NCI-H1694 (cell line): Measurements from ENCODE around the gene VILL.
"Not testable (repeated sequence)": the region's sequence is repeated elsewhere in the genome, so short reads cannot be mapped to it uniquely, and the experiment has no call there.

ENCODE experiments used
- DNase-seq: peaks from one replicate; lab custom pipeline; 2025; lab: John Stamatoyannopoulos, UW

VILL gene

GRCh38 chr3:38017445-38018295, 27.1 kb downstream of the VILL start:
- DNase-seq = no peak

- DNase-seq = no peak
Measured at GRCh38 chr3:38018296-38019266, 28.0 kb downstream of the VILL start.

- DNase-seq = no peak
Measured at GRCh38 chr3:38019658-38020341, 29.2 kb downstream of the VILL start.

DNA sequence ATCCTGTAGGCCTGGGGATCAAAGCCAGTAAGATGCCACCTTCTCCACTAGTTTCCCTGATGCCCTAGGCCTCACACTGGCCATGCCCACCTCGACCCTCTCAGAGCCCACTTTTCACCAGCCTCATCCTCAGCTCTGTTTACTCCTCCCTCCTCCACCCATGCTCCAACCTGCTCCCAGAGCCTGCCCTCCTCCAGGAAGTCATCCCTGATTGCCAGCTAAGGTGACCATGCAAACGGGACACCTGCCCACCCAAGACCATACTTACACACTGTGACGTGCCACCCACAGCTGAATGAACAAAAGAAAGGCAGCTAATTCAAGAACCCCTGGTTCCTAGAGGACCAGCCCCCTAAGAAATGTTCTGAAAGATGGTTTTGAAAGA, 29.7 kb downstream of the VILL start:
- DNase-seq = no peak

- DNase-seq = no peak
Measured at GRCh38 chr3:38021196-38021595, 30.6 kb downstream of the VILL start.

GRCh38 chr3:38022301-38022700, 31.7 kb downstream of the VILL start:
- DNase-seq = no peak

DNA sequence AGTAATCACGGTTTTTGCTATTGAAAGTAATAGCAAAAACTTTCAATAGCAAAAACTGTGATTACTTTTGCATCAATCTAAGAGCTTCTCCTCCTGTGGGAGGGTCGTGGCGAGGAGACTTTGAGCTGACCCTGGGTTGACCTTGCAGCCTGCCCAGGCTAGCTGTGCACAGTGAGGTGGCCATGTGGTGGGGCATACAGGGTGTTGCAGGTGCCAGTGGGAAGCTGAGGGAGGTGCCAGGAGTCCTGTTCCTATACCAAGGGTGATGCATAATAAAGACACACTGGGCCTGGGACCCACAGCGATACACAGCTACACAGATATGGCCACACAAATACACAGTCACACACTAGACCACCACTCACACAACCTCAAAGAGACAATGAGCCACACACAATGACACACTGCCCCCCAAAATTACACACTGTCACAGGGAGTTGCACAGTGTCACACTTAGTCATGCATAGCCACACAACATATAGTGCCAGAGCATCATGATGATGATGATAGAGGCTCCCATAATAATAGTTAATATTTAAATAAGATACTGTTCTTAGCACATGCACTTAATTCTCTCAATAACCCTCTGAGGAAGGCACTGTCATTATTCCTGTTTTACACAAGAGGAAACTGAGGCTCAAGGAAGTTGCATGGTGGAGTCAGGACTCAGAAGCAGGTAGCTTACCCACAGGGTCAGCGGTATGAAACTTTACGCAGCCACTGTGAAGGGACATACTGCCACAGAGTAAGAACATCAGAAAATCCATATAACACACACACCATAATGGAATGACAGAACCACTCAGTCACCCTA, 32.5 kb downstream of the VILL start:
- no peak for DNase-seq

GRCh38 chr3:38026856-38027255, 36.3 kb downstream of the VILL start:
- DNase-seq = no peak

GRCh38 chr3:38027466-38028465, 37.2 kb downstream of the VILL start:
- no peak for DNase-seq

DNA sequence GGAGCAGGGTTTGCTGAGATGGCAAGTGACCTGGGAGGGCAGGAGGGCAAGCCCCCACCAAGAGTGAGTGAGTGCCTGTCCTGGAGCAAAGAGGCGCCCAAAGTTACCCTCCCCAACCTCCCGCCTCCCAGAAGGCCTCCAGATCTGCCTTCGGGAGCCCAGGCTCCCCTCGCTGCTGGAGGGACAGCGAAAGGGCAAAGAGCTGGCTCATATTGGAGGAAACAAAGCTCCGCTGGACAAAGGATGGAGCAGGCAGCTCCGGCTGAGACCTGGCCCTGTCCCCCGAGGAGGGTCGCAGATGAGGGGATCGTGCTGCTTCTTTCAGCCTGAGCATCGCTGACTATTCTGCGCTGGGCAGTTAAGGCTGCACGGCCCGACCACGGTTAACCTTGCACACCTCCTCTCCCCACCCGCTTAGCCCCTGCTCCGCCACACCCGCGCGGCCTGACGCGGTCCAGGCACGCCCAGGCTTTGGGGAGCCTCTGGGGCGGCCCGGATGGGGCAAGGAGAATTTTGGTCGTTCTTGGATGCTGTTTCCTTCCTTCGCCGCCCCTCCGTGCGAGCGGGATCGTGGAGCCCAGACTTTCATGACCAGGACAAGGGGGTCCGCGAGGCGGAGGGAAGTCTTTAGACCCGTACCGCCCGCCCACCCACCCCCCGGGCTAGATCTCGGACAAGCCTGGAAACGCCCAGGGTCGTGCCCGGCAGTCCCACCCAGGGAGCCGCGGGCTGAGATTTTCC, 38.2 kb downstream of the VILL start:
- DNase-seq = no peak

- no peak for DNase-seq
Measured at GRCh38 chr3:38029400-38030125, 39.0 kb downstream of the VILL start, which contains the start of gene PLCD1. Gene PLCD1 (minus strand): TSS chr3:38029642. CDS start chr3:38029539, 103 bp downstream.

DNA sequence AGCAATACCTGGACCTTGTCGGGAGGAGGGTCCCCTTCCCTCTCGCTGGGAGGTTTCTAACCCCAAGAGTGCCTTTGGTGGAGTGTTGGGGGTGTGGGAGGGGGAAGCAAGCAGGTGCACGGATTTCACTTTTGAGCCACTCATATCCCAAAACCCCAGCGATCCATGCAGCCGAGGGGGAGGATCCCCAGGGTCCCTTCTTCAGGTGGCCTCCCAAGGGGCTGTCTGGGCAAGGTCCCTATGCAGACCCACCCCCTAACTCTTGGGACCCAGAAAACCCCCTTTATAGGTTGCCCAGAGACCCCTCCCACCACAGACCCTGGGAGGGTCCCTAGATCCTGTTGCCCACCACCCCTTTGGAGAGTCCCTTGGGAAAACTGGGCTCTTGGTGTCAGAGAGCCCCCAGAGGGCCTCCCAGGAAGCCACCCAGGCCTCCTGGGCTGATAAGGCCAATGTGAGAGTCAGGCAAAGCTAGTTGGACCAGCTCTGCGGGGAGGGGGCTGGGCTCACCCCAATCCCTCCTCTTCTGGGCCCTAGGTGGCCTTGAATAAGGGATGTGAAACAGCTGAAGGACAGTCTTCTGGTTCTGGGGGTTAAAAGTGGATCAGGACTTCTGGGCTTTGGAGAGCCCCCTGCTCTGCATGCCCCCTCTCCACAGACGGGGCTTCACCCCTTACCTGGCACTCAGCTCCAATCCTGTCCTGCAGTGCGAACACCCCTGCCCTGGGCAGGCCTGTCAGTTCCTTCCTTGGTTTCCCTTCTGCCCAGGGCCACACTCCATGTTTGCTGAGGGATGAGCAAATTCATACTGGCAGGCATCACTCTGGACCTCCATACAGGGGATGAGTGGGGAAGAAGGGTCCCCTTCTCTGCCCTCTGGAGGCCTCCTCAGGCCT, 39.8 kb downstream of the VILL start:
- no peak for DNase-seq

- no peak for DNase-seq
Measured at GRCh38 chr3:38031022-38031994, 40.7 kb downstream of the VILL start.

DNA sequence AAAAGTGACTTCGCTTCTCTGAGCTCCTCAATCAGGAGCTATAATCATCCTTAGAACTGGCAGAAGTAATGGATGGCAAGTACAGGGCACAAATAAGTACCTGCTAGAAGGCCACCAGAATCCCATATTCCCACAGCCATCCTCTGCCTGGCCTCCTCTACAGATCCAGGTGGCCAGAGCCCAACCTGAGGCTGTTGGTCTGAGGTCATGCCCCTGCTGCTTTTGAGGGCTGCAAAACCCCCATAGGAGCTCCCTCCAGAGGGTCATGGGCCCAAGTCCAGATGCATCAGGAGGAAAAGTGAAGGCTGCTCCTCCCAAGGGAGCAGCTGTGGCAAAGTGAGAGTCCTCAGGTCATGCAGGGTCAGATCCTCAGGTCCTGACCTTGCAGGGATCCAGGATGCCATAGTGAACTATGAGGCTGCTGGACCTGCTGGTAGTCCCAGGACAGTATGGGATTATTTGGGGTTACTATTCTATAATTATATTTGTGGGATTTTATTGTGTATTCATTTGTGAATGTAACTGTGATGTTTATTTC, 41.8 kb downstream of the VILL start:
- DNase-seq = no peak

- DNase-seq = not testable (repeated sequence)
Measured at GRCh38 chr3:38033586-38033985, 43.0 kb downstream of the VILL start.

GRCh38 chr3:38034335-38034734, 43.7 kb downstream of the VILL start:
- not testable (repeated sequence) for DNase-seq
